HEK293T (cell line): ENCODE data around the gene DECR2.

Experiments
- ARNT ChIP-seq: fragments of 450-650 bp; IDR thresholded peaks from 2 replicates; pipeline ENCODE4 v1.6.1; 2017; ENCODE audit warnings: mild to moderate bottlenecking
- BHLHE40 ChIP-seq: fragments of 450-650 bp; IDR thresholded peaks from 2 replicates; pipeline ENCODE4 v1.6.1; 2016; ENCODE audit warnings: mild to moderate bottlenecking, moderate library complexity, borderline replicate concordance
- FOXK2 ChIP-seq: fragments of 450-650 bp; IDR thresholded peaks from 2 replicates; pipeline ENCODE4 v1.6.1; 2016; ENCODE audit warnings: mild to moderate bottlenecking
- HDGF ChIP-seq: fragments of 450-650 bp; IDR thresholded peaks from 2 replicates; pipeline ENCODE4 v1.6.1; 2017; ENCODE audit warnings: antibody characterized with exemption, borderline replicate concordance
- NFRKB ChIP-seq: fragments of 450-650 bp; IDR thresholded peaks from 2 replicates; pipeline ENCODE4 v1.6.1; 2016; ENCODE audit warnings: mild to moderate bottlenecking, moderate library complexity
- PKNOX1 ChIP-seq: fragments of 450-650 bp; IDR thresholded peaks from 2 replicates; pipeline ENCODE4 v1.6.1; 2016
- SP1 ChIP-seq: fragments of 450-650 bp; IDR thresholded peaks from 2 replicates; pipeline ENCODE4 v1.6.1; 2017
- ZNF384 ChIP-seq: fragments of 450-650 bp; IDR thresholded peaks from 2 replicates; pipeline ENCODE4 v1.6.1; 2016

- no peak for TF ChIP-seq BHLHE40
- TF ChIP-seq ARNT, result no peak
- TF ChIP-seq HDGF, result no peak
- TF ChIP-seq NFRKB, result no peak
- no peak for TF ChIP-seq PKNOX1
- no peak for TF ChIP-seq SP1
- no peak for TF ChIP-seq FOXK2
- no peak for TF ChIP-seq ZNF384
Observed at GRCh38 chr16:414395-415169, 12.9 kb downstream of the DECR2 start.
